Brain microvascular endothelial cell (primary cell): ENCODE results near the gene SPRYD4.

Experiments
- DNase-seq: peaks from one replicate; pipeline ENCODE4 v3.0.0-alpha.2; 2020
- H3K27ac ChIP-seq: fragments of 250-450 bp; sonication (Bioruptor Pico); 2 replicates; pipeline ENCODE4 v1.5.1; 2020; ENCODE audit warnings: mild to moderate bottlenecking, moderate library complexity
- H3K27me3 ChIP-seq: fragments of 250-450 bp; sonication (Bioruptor Pico); replicated peaks from 2 replicates; pipeline ENCODE4 v1.5.1; 2020; ENCODE audit warnings: mild to moderate bottlenecking
- H3K36me3 ChIP-seq: fragments of 250-450 bp; sonication (Bioruptor Pico); replicated peaks from 2 replicates; pipeline ENCODE4 v1.5.1; 2020; ENCODE audit warnings: mild to moderate bottlenecking
- H3K4me3 ChIP-seq: 2 replicates; pipeline ENCODE4 v1.5.1; 2011; ENCODE audit warnings: low read depth, mild to moderate bottlenecking, control low read depth, low read length, moderate library complexity
- CTCF ChIP-seq: IDR thresholded peaks from 2 replicates; pipeline ENCODE4 v1.5.1; 2011; ENCODE audit warnings: low read depth, mild to moderate bottlenecking, moderate library complexity, low read length, control low read depth, inconsistent platforms; ENCODE audit errors: missing control alignments
- in situ Hi-C: cut with HindIII; loops from 2 replicates; pipeline ENCODE4 v1.10.0; 2017; ENCODE audit warnings: low sequenced_read_pairs, low pct_ligation_motif_present

The SPRYD4 gene

DNA sequence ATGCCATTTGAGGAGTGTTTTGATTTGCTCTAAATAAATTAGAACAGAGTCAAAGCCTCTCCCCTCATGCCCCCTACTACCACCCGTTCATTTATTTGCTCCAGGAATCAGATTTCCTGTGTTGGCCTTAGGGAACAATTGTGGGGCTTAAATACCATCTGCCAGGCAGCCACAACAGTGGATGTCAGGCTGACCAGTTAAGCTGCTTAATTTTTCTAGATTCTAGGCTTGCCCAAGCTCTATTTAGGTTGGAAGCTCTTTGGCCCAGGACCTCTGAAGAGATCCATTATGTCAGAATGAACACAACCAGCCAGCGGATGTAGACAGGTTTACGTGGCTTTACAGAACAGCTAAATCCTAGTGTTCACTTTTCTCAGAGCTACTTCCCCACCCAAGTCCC lies 18.1 kb upstream of the SPRYD4 start:
- Histone ChIP-seq H3K4me3 (no peak overlapping the region), H3K27me3 (no peaks in the 10 kb centered on the region), H3K36me3 (no peaks in the 10 kb centered on the region), H3K27ac (no peak overlapping the region)
- in situ Hi-C loops: no loop called here
- no peak for TF ChIP-seq CTCF
- no peak for DNase-seq

GRCh38 chr12:56451147-56451546 lies 17.2 kb upstream of the SPRYD4 start:
- no peak overlapping the region for H3K4me3 ChIP-seq
- no peak overlapping the region for H3K27ac ChIP-seq
- H3K36me3 ChIP-seq: no peaks in the 10 kb centered on the region
- no peak for TF ChIP-seq CTCF
- DNase-seq: no peak
- in situ Hi-C loops: no loop called here
- H3K27me3 ChIP-seq: no peaks in the 10 kb centered on the region

DNA sequence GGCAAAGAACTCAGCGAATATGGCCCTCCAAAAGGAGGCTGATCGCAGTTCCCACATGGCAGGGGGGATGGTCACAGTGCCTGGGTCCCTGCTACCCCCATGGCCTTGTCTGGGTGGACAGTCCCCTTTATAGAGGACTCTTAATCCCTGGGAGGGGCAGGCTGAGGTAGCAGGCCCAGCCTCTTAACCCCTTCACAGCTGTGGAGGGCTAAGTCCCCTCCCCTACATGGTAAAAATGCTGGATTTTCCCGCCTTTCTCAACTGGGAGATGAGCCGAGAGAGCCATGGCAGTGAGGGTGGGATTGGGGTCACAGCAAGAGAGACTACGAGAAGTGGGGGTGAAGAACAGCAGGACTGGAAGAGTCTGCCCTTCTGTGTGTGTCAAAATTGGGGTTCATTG lies 13.8 kb upstream of the SPRYD4 start, which contains the start of gene MIP:
Gene MIP (minus strand): TSS at position 101 of the 400 bp plus-strand sequence. CDS start 44 bp downstream, at position 57.
- no peak for DNase-seq
- H3K27me3 ChIP-seq: no peaks in the 10 kb centered on the region
- no peak within 1 kb of the TSS for H3K27ac ChIP-seq
- in situ Hi-C loops: no loop called here
- TF ChIP-seq CTCF: no peak
- H3K36me3 ChIP-seq: no peaks in the 10 kb centered on the region
- no peak within 1 kb of the TSS for H3K4me3 ChIP-seq

DNA sequence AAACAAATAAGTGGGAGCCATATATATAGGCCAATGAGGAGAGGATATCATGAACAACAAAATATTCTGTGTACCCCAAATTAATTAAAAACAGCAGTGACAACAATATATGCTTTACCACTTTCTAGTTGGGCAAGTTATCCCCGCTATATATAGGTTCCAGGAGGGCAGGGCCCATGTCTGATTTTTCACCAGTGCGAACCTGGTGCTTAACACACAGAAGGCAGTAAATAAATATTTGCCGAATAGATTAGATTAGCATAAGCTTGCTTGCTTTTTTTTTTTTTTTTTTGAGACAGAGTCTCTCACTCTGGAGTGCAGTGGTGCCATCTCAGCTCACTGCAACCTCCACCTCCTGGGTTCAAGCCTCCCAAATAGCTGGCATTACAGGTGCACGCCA lies 10.6 kb upstream of the SPRYD4 start:
- in situ Hi-C loops: no loop called here
- DNase-seq: no peak
- TF ChIP-seq CTCF: no peak
- Histone ChIP-seq H3K4me3 (no peak overlapping the region), H3K27me3 (no peaks in the 10 kb centered on the region), H3K36me3 (no peaks in the 10 kb centered on the region), H3K27ac (no peak overlapping the region)

DNA sequence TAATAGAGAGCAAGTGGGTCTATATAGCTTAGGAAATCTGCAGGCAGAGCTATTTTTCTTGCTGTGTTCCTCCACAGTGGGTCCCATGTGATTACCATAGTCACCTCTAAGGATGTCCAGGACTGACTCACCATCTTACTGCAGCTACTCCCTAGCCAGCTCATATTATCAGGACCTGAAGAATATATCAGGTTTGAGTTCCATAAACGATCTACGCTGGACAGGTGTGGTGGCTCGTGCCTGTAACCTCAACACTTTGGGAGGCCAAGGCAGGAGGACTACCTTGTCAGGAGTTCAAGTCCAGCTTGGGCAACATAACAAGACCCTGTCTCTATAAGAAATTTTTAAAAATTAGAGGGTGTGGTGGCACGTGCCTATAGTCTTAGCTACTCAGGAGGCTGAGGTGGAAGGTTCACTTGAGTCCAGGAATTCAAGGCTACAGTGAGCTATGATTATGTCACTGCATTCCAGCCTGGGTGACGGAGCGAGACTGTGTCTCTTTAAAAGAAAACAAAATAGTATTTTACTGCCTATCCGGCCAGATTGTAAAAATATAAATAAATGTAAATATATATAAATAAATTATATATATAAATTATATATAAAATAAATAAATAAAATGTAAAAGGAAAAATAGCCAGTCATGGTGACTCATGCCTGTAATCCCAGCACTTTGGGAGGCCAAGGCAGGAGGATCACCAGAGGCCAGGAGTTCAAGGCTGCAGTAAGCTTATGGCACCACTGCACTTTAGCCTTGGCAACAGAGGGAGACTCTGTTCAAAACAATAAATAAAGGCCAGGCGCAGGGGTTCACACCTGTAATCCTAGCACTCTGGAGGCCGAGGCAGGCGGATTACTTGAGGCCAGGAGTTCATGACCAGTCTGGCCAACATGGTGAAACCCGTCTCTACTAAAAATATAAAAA lies 6.9 kb upstream of the SPRYD4 start:
- in situ Hi-C loops: no loop called here
- no peak for TF ChIP-seq CTCF
- no peaks in the 10 kb centered on the region for H3K27me3 ChIP-seq
- peak; percentile 56 for DNase-seq
- no peak overlapping the region for H3K4me3 ChIP-seq
- H3K36me3 ChIP-seq: no peaks in the 10 kb centered on the region
- H3K27ac ChIP-seq: no peak overlapping the region
